HEK293T (cell line): ENCODE results near the gene TFG.

ENCODE experiments used
- CTCF ChIA-PET: fragments of 350-600 bp; formaldehyde crosslinking; extraction: SDS; loops from one replicate; lab custom pipeline; 2021; ENCODE audit warnings: antibody characterized with exemption, inconsistent platforms; lab: Yijun Ruan, JAX
- POLR2A ChIA-PET: fragments of 350-600 bp; formaldehyde crosslinking; extraction: SDS; loops from one replicate; lab custom pipeline; 2020; ENCODE audit warnings: antibody characterized with exemption, inconsistent platforms; lab: Yijun Ruan, JAX
- DNase-seq: peaks from one replicate; pipeline ENCODE4 v3.0.0; 2012; ENCODE audit warnings: mixed read lengths; ENCODE audit errors: extremely low spot score
- ARNT ChIP-seq: fragments of 450-650 bp; IDR thresholded peaks from 2 replicates; pipeline ENCODE4 v1.6.1; 2017; ENCODE audit warnings: mild to moderate bottlenecking
- BHLHE40 ChIP-seq: fragments of 450-650 bp; IDR thresholded peaks from 2 replicates; pipeline ENCODE4 v1.6.1; 2016; ENCODE audit warnings: mild to moderate bottlenecking, moderate library complexity, borderline replicate concordance
- CTBP1 ChIP-seq: fragments of 450-650 bp; IDR thresholded peaks from 2 replicates; pipeline ENCODE4 v1.6.1; 2016; ENCODE audit warnings: borderline replicate concordance
- FOXA1 ChIP-seq: fragments of 450-650 bp; IDR thresholded peaks from 2 replicates; pipeline ENCODE4 v1.6.1; 2016; ENCODE audit warnings: mild to moderate bottlenecking
- FOXM1 ChIP-seq: fragments of 450-650 bp; IDR thresholded peaks from 2 replicates; pipeline ENCODE4 v1.6.1; 2017; ENCODE audit warnings: mild to moderate bottlenecking, borderline replicate concordance
- HDGF ChIP-seq: fragments of 450-650 bp; IDR thresholded peaks from 2 replicates; pipeline ENCODE4 v1.6.1; 2017; ENCODE audit warnings: antibody characterized with exemption, borderline replicate concordance
- L3MBTL2 ChIP-seq: fragments of 450-650 bp; conservative IDR thresholded peaks from 2 replicates; pipeline ENCODE4 v1.6.1; 2016; ENCODE audit warnings: mild to moderate bottlenecking
- LEF1 ChIP-seq: fragments of 450-650 bp; IDR thresholded peaks from 2 replicates; pipeline ENCODE4 v1.6.1; 2017; ENCODE audit warnings: mild to moderate bottlenecking, borderline replicate concordance
- NFRKB ChIP-seq: fragments of 450-650 bp; IDR thresholded peaks from 2 replicates; pipeline ENCODE4 v1.6.1; 2016; ENCODE audit warnings: mild to moderate bottlenecking, moderate library complexity
- PKNOX1 ChIP-seq: fragments of 450-650 bp; IDR thresholded peaks from 2 replicates; pipeline ENCODE4 v1.6.1; 2016
- SP1 ChIP-seq: fragments of 450-650 bp; IDR thresholded peaks from 2 replicates; pipeline ENCODE4 v1.6.1; 2017
- SUZ12 ChIP-seq: fragments of 450-650 bp; IDR thresholded peaks from 2 replicates; pipeline ENCODE4 v1.6.1; 2016; ENCODE audit warnings: mild to moderate bottlenecking
- TARDBP ChIP-seq: fragments of 450-650 bp; IDR thresholded peaks from 2 replicates; pipeline ENCODE4 v1.6.1; 2016
- ZNF384 ChIP-seq: fragments of 450-650 bp; IDR thresholded peaks from 2 replicates; pipeline ENCODE4 v1.6.1; 2016

Gene TFG

GRCh38 chr3:100681496-100681895 lies 27.8 kb upstream of the TFG start:
- ChIA-PET POLR2A (no interaction called here), CTCF (no interaction called here)
- TF ChIP-seq ZNF384 (no peak), L3MBTL2 (no peak), SUZ12 (no peak), BHLHE40 (no peak)

GRCh38 chr3:100682056-100682853 lies 27.0 kb upstream of the TFG start:
- TF ChIP-seq SUZ12 (no peak), PKNOX1 (no peak), SP1 (no peak), L3MBTL2 (no peak), HDGF (no peak), BHLHE40 (no peak), CTBP1 (no peak), FOXA1 (no peak), NFRKB (no peak), ZNF384 (no peak), FOXM1 (no peak), TARDBP (no peak)
- ChIA-PET CTCF (no interaction called here), POLR2A (interaction anchor here (1.6 kb wide), 1 partner anchor 27 kb away, joined by 5 read pairs; the partner anchor contains the start of gene TFG)
- DNase-seq, result no peak

More at GRCh38 chr3:100681496-100681895, 27.8 kb upstream of the TFG start:
- DNase-seq, result no peak

- POLR2A ChIA-PET, result interaction anchor here (1.6 kb wide), 1 partner anchor 27 kb away, joined by 5 read pairs; the partner anchor contains the start of gene TFG
- DNase-seq, result no peak
- CTCF ChIA-PET, result no interaction called here
- no peak for TF ChIP-seq PKNOX1
- TF ChIP-seq CTBP1, result no peak
- no peak for TF ChIP-seq HDGF
- TF ChIP-seq ZNF384, result no peak
- no peak for TF ChIP-seq SUZ12
- TF ChIP-seq FOXM1, result no peak
- TF ChIP-seq LEF1, result no peak
- no peak for TF ChIP-seq SP1
- TF ChIP-seq BHLHE40, result no peak
- no peak for TF ChIP-seq NFRKB
These were observed 26.2 kb upstream of the TFG start for GRCh38 chr3:100682854-100683760.

GRCh38 chr3:100693225-100693624 lies 16.1 kb upstream of the TFG start:
- POLR2A ChIA-PET, result no interaction called here
- no peak for DNase-seq
- TF ChIP-seq FOXA1, result no peak
- no peak for TF ChIP-seq ZNF384
- no peak for TF ChIP-seq HDGF
- TF ChIP-seq CTBP1, result no peak
- TF ChIP-seq L3MBTL2, result no peak
- no peak for TF ChIP-seq SP1
- TF ChIP-seq TARDBP, result no peak
- no peak for TF ChIP-seq PKNOX1
- no peak for TF ChIP-seq SUZ12
- no peak for TF ChIP-seq BHLHE40
- TF ChIP-seq ARNT, result no peak
- CTCF ChIA-PET, result interaction anchor here (0.8 kb wide), 1 partner anchor 17 kb away, joined by 3 read pairs; no protein-coding TSS in a partner anchor

- CTCF ChIA-PET, result no interaction called here
- no peak for TF ChIP-seq CTBP1
- TF ChIP-seq TARDBP, result no peak
- TF ChIP-seq L3MBTL2, result no peak
- POLR2A ChIA-PET, result no interaction called here
- DNase-seq, result no peak
These were observed 13.6 kb upstream of the TFG start for GRCh38 chr3:100695696-100696095.

GRCh38 chr3:100696161-100696560 lies 13.1 kb upstream of the TFG start:
- no peak for TF ChIP-seq HDGF
- no peak for TF ChIP-seq SP1
- TF ChIP-seq LEF1, result no peak
- TF ChIP-seq FOXA1, result no peak
- TF ChIP-seq SUZ12, result no peak
- no peak for TF ChIP-seq ARNT
- no peak for TF ChIP-seq L3MBTL2
- no peak for TF ChIP-seq BHLHE40
- no peak for TF ChIP-seq TARDBP
- TF ChIP-seq CTBP1, result no peak
- CTCF ChIA-PET, result no interaction called here
- DNase-seq, result no peak
- POLR2A ChIA-PET, result no interaction called here
